H1 (cell line): ENCODE measurements around the gene S100A11. TPM values are rescaled to one million over a fixed set of nuclear protein-coding genes. Genes with fewer than 3 reads are reported as not detected.

Source experiments
- BRCA1 ChIP-seq: IDR thresholded peaks from 2 replicates; pipeline ENCODE4 v1.6.1; 2012; ENCODE audit warnings: low read depth, low read length, improper control_type of control experiment
- CREB1 ChIP-seq: IDR thresholded peaks from 2 replicates; pipeline ENCODE4 v1.6.1; 2012; ENCODE audit warnings: inconsistent platforms
- EP300 ChIP-seq, 2 experiments: IDR thresholded peaks; 1 replicate in 1 of 2; 2 replicates in 1 of 2; pipeline ENCODE4 v1.6.1; 2011 to 2012; ENCODE audit warnings: low read depth in 2 of 2, low read length in 2 of 2, mild to moderate bottlenecking in 2 of 2, borderline replicate concordance in 1 of 2, inconsistent platforms in 1 of 2, moderate library complexity in 1 of 2
- GABPA ChIP-seq: IDR thresholded peaks from 2 replicates; pipeline ENCODE4 v1.6.1; 2011; ENCODE audit warnings: mild to moderate bottlenecking, low read length, moderate library complexity, borderline replicate concordance; ENCODE audit not compliant: insufficient read depth
- KDM4A ChIP-seq: IDR thresholded peaks from one replicate; pipeline ENCODE4 v1.7.1; 2012; ENCODE audit warnings: low read depth, mild to moderate bottlenecking, moderate library complexity, low read length, inconsistent platforms; ENCODE audit not compliant: severe bottlenecking
- POLR2A ChIP-seq, 2 experiments: IDR thresholded peaks; 1 replicate in 1 of 2; 2 replicates in 1 of 2; pipeline ENCODE4 v1.6.1; 2011; ENCODE audit warnings: low read depth in 2 of 2, low read length in 2 of 2, mild to moderate bottlenecking in 2 of 2; ENCODE audit errors: control extremely low read depth in 1 of 2
- SIN3A ChIP-seq, 2 experiments: IDR thresholded peaks in 1 of 2; conservative IDR thresholded peaks in 1 of 2; 2 replicates each; pipeline ENCODE4 v1.6.1; 2011 to 2012; ENCODE audit warnings: low read length in 2 of 2, improper control_type of control experiment in 1 of 2, low read depth in 1 of 2, mild to moderate bottlenecking in 1 of 2
- SP2 ChIP-seq: IDR thresholded peaks from 2 replicates; pipeline ENCODE4 v1.6.1; 2012; ENCODE audit warnings: mild to moderate bottlenecking, low read length, inconsistent platforms
- SP4 ChIP-seq: IDR thresholded peaks from 2 replicates; pipeline ENCODE4 v1.6.1; 2012; ENCODE audit warnings: low read length, inconsistent platforms
- polyA plus RNA-seq, 7 experiments: library from polyadenylated mRNA; depleted of rRNA in 3 of 7; stranded (reverse) in 5 of 7; unstranded in 2 of 7; fragments of >200 nt in 5 of 7; fragments of 200-250 nt in 2 of 7; gene quantifications; 1 replicate in 5 of 7; 2 replicates in 1 of 7; 4 replicates in 1 of 7; pipeline versions ENCODE4 v1.2.1 to v1.2.3, GENCODE V29; 2011 to 2013; ENCODE audit warnings: missing spikeins in 2 of 7, mixed read lengths in 2 of 7
- total RNA-seq: library from RNA; stranded (reverse); fragmentation: NEBNext Ultra II Directional; extraction: Animal tissue kit (Norgen Biotek cat#: 25700); gene quantifications from 2 replicates; pipeline ENCODE4 v1.2.1, GENCODE V29; 2021

Gene S100A11
- total and polyA plus RNA-seq, 2 of the 8 experiments (the other 6 are each of a cell fraction or from before 2014, with no cell fraction given) = 120 to 343 TPM

DNA sequence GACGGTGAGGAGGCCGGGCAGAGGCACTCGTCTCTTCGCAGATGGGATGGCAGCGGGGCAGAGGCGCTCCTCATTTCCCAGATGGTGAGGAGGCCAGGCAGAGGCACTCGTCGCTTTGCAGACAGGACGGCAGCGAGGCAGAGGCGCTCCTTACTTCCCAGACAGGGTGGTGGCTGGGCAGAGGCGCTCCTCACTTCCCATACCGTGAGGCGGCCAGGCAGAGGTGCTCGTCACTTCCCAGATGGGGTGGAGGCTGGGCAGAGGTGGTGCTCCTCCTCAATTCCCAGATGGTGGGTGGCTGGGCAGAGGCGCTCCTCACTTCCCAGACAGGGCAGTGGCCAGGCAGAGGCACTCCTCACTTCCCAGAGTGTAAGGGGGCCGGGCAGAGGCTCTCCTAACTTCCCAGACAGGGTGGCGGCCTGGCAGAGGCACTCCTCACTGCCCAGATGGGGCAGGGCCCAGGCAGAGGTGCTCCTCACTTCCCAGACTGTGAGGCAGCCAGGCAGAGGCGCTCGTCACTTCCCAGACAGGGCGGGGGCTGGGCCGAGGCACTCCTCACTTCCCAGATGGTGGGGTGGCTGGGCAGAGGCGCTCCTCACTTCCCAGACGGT lies 42.1 kb upstream of the S100A11 start (continued):
- TF ChIP-seq KDM4A = no peak
- TF ChIP-seq EP300 (IDR thresholded peaks at IDR 0.05; ENCODE audit: borderline replicate concordance in 1 of 2, low read depth in 2 of 2, low read length in 2 of 2) = no peak
- no peak for TF ChIP-seq GABPA
- no peak for TF ChIP-seq POLR2A (IDR thresholded peaks at IDR 0.05; ENCODE audit: control extremely low read depth in 1 of 2, low read depth in 2 of 2, low read length in 2 of 2)
- TF ChIP-seq SP4 = no peak
- no peak for TF ChIP-seq SIN3A (conservative IDR thresholded peaks at IDR 0.05 in 1 of 2, IDR thresholded peaks at IDR 0.05 in 1 of 2; ENCODE audit: low read depth in 1 of 2, low read length in 2 of 2)
- no peak for TF ChIP-seq BRCA1
- TF ChIP-seq CREB1 = no peak
- no peak for TF ChIP-seq SP2
